A673 (cell line): ENCODE measurements around the gene OR52N1. TPM values are rescaled to one million over a fixed set of nuclear protein-coding genes. Genes with fewer than 3 reads are reported as not detected.

ENCODE experiments used
- Bru-seq: library from RNA; stranded (reverse); fragments of 400-500 nt; gene quantifications from one replicate; lab custom pipeline; 2021; lab: Mats Ljungman, UMichigan
- BruChase-seq, 2 experiments: library from RNA; stranded (reverse); fragments of 400-500 nt; gene quantifications; one replicate each; lab custom pipeline; 2021; lab: Mats Ljungman, UMichigan
- BruUV-seq: library from RNA; stranded (reverse); fragments of 400-500 nt; replicated peaks from 2 replicates; lab custom pipeline; 2021; lab: Mats Ljungman, UMichigan
- CTCF ChIA-PET: fragments of 300-600 bp; sonication (Branson Sonifier 250); formaldehyde crosslinking; loops from one replicate; lab custom pipeline; 2022; ENCODE audit warnings: antibody characterized with exemption; lab: Charles Lee
- POLR2A ChIA-PET: fragments of 300-600 bp; sonication (Branson Sonifier 250); formaldehyde crosslinking; loops from one replicate; lab custom pipeline; 2022; ENCODE audit warnings: antibody characterized with exemption; ENCODE audit not compliant: low non-redundant PET; lab: Charles Lee
- DNase-seq: peaks from one replicate; pipeline ENCODE4 v3.0.0-alpha.2; 2015; ENCODE audit warnings: low spot score
- H3K27ac ChIP-seq: fragments of 200-600 bp; sonication (generic); 2 replicates; pipeline ENCODE4 v1.5.1; 2016; ENCODE audit warnings: mixed run types, low read depth, mild to moderate bottlenecking, mixed read lengths, antibody characterized with exemption, low read length; ENCODE audit not compliant: poor library complexity, severe bottlenecking
- H3K27me3 ChIP-seq: fragments of 200-600 bp; sonication (generic); replicated peaks from 2 replicates; pipeline ENCODE4 v1.6.1; 2017; ENCODE audit warnings: mixed run types, low read depth, mild to moderate bottlenecking, mixed read lengths, antibody characterized with exemption, low read length; ENCODE audit not compliant: insufficient read depth, poor library complexity
- H3K36me3 ChIP-seq: fragments of 200-600 bp; sonication (generic); 2 replicates; pipeline ENCODE4 v1.6.1; 2016; ENCODE audit warnings: mixed run types, mild to moderate bottlenecking, mixed read lengths, antibody characterized with exemption, low read length; ENCODE audit not compliant: insufficient read depth, poor library complexity, severe bottlenecking
- H3K4me1 ChIP-seq: fragments of 200-600 bp; sonication (generic); 2 replicates; pipeline ENCODE4 v1.6.1; 2017; ENCODE audit warnings: mixed run types, mild to moderate bottlenecking, mixed read lengths, antibody characterized with exemption, low read length; ENCODE audit not compliant: insufficient read depth, poor library complexity, severe bottlenecking
- H3K4me3 ChIP-seq: fragments of 200-600 bp; sonication (generic); 2 replicates; pipeline ENCODE4 v1.5.1; 2016; ENCODE audit warnings: low read depth, mixed run types, mild to moderate bottlenecking, mixed read lengths, low read length; ENCODE audit not compliant: poor library complexity, severe bottlenecking
- H3K9me3 ChIP-seq: fragments of 200-600 bp; sonication (generic); 2 replicates; pipeline ENCODE4 v1.6.1; 2016; ENCODE audit warnings: mixed run types, low read depth, mild to moderate bottlenecking, mixed read lengths, antibody characterized with exemption, low read length; ENCODE audit not compliant: poor library complexity, severe bottlenecking
- EZH2 ChIP-seq: fragments of 200-600 bp; sonication (generic); IDR thresholded peaks from 2 replicates; pipeline ENCODE4 v1.6.1; 2017; ENCODE audit warnings: borderline replicate concordance, low read depth, mild to moderate bottlenecking, mixed read lengths, antibody characterized with exemption, low read length; ENCODE audit not compliant: poor library complexity, severe bottlenecking
- intact Hi-C: fragments of 100-400 bp; cut with micrococcal nuclease; formaldehyde crosslinking; loops from one replicate; pipeline ENCODE4 v1.10.0; 2022; ENCODE audit not compliant: unreplicated experiment
- long read RNA-seq: library from polyadenylated mRNA; stranded (forward); transcript quantifications from one replicate; pipeline ENCODE4 v2.0.0, GENCODE V29; 2022
- total RNA-seq: library from RNA; stranded (reverse); gene quantifications from 2 replicates; pipeline ENCODE4 v1.2.3, GENCODE V29; 2021
- TF ChIP-seq, protein P1 (sequence below): fragments of 300-800, 200-600 bp; sonication (generic); conservative IDR thresholded peaks from 2 replicates; pipeline ENCODE4 v1.5.1; 2017; ENCODE audit warnings: low read depth, mild to moderate bottlenecking, antibody characterized with exemption, low read length, moderate library complexity, mixed read lengths

Gene OR52N1
- total RNA-seq (not detected in 2 replicates), Bru-seq, nascent RNA (not detected), BruChase-seq, experiment 1, labeled RNA remaining after a 2-hour chase (not detected), BruChase-seq, experiment 2, labeled RNA remaining after a 6-hour chase (not detected)
- long read RNA-seq, result 0 reads

DNA sequence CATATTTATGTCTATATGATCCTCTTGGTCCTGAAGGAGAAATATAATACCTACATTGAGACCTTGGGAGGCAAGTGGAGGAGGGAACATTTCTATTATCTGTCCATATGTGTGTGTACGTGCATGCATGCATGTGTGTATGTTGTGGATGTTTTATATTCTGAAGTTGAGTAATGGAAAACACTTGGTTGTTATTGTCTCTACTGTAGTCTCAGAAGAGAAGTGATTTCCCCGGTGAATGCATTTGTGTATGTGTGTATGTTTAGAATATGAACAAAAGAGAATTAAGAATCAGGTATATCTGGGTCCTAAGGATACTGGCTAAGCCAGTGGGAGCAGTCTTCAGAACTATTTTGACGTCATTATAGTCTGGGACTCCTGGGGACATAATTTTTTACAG lies at the start of gene OR52N1:
TSS of gene OR52N1 (minus strand) at position 101 of the 400 bp plus-strand sequence. CDS start 2,449 bp downstream, outside the sequence.
- intact Hi-C loops, result no loop called here
- DNase-seq, result no peak
- ChIA-PET CTCF (no interaction called here), POLR2A (no interaction called here)
- H3K9me3 ChIP-seq, result no peaks in the 10 kb centered on the region
- H3K4me1 ChIP-seq, result no peaks in the 10 kb centered on the region
- TF ChIP-seq EZH2, result no peak
- TF ChIP-seq, protein P1, sequence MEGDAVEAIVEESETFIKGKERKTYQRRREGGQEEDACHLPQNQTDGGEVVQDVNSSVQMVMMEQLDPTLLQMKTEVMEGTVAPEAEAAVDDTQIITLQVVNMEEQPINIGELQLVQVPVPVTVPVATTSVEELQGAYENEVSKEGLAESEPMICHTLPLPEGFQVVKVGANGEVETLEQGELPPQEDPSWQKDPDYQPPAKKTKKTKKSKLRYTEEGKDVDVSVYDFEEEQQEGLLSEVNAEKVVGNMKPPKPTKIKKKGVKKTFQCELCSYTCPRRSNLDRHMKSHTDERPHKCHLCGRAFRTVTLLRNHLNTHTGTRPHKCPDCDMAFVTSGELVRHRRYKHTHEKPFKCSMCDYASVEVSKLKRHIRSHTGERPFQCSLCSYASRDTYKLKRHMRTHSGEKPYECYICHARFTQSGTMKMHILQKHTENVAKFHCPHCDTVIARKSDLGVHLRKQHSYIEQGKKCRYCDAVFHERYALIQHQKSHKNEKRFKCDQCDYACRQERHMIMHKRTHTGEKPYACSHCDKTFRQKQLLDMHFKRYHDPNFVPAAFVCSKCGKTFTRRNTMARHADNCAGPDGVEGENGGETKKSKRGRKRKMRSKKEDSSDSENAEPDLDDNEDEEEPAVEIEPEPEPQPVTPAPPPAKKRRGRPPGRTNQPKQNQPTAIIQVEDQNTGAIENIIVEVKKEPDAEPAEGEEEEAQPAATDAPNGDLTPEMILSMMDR, result no peak
- H3K27me3 ChIP-seq, result no peaks in the 10 kb centered on the region
- H3K36me3 ChIP-seq, result no peaks in the 10 kb centered on the region
- no peak within 1 kb of the TSS for H3K27ac ChIP-seq
- no peak within 1 kb of the TSS for H3K4me3 ChIP-seq
- BruUV-seq, result no TSS peak

DNA sequence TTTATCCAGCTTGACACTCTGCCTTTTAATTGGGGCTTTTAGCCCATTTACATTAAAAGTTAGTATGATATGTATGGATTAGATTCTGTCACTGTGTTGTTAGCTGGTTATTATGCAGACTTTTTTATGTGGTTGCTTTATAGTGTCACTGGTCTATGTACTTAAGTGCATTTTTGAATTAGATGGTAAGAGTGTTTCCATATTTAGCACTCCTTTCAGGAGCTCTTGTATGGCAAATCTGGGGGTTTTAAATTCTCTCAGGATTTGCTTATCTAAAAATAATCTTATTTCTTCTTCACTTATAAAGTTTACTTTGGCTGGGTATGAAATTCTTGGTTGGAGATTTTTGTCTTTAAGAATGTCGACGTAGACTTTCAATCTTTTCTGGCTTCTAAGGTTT lies 46.6 kb upstream of the OR52N1 start:
- TF ChIP-seq, protein P1, result no peak
- TF ChIP-seq EZH2, result no peak
- H3K27me3 ChIP-seq, result no peaks in the 10 kb centered on the region
- BruUV-seq, result no TSS peak
- ChIA-PET CTCF (no interaction called here), POLR2A (no interaction called here)
- no peaks in the 10 kb centered on the region for H3K4me1 ChIP-seq
- H3K36me3 ChIP-seq, result no peaks in the 10 kb centered on the region
- DNase-seq, result no peak
- no peak overlapping the region for H3K27ac ChIP-seq
- intact Hi-C loops, result no loop called here
- no peak overlapping the region for H3K4me3 ChIP-seq
- H3K9me3 ChIP-seq, result no peaks in the 10 kb centered on the region

DNA sequence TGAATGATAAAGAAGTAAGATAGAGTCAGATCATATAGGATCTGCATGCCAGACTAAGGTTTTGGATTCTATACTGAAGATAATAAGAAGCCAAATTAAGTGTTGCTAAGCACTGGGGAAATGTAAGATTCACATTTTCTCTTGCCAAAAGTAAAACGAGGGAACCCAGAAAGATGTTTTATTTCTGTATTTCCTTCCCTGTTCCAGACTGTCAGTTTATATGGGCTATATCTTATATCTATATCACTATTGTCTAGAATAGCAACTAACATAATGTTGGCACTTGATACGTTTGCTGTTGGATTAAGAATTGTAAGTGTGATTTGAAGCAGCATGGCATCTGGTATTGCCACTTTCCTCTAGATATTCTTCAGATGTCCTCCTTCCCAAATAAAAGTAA lies 42.4 kb upstream of the OR52N1 start:
- Histone ChIP-seq H3K4me3 (no peak overlapping the region), H3K4me1 (no peaks in the 10 kb centered on the region), H3K9me3 (no peaks in the 10 kb centered on the region), H3K36me3 (no peaks in the 10 kb centered on the region), H3K27ac (no peak overlapping the region), H3K27me3 (no peaks in the 10 kb centered on the region)
- ChIA-PET CTCF (no interaction called here), POLR2A (no interaction called here)
- no peak for DNase-seq
- TF ChIP-seq, protein P1, result no peak
- TF ChIP-seq EZH2, result no peak
- intact Hi-C loops, result no loop called here
- BruUV-seq, result no TSS peak
